DND-41 (cell line): ENCODE measurements around the gene ARHGAP1.

Experiments used
- EZH2 ChIP-seq: IDR thresholded peaks from 3 replicates; pipeline ENCODE4 v1.6.1; 2012; ENCODE audit warnings: borderline replicate concordance, low read depth, mild to moderate bottlenecking, moderate library complexity, low read length, inconsistent platforms; ENCODE audit not compliant: severe bottlenecking
- TF ChIP-seq, protein P1 (sequence below): IDR thresholded peaks from 2 replicates; pipeline ENCODE4 v1.5.1; 2012; ENCODE audit warnings: borderline replicate concordance, low read length, moderate library complexity, mild to moderate bottlenecking; ENCODE audit not compliant: poor library complexity, severe bottlenecking; ENCODE audit errors: extremely low read depth

GRCh38 chr11:46745995-46746394 is 45.6 kb upstream of the ARHGAP1 start:
- TF ChIP-seq, protein P1, sequence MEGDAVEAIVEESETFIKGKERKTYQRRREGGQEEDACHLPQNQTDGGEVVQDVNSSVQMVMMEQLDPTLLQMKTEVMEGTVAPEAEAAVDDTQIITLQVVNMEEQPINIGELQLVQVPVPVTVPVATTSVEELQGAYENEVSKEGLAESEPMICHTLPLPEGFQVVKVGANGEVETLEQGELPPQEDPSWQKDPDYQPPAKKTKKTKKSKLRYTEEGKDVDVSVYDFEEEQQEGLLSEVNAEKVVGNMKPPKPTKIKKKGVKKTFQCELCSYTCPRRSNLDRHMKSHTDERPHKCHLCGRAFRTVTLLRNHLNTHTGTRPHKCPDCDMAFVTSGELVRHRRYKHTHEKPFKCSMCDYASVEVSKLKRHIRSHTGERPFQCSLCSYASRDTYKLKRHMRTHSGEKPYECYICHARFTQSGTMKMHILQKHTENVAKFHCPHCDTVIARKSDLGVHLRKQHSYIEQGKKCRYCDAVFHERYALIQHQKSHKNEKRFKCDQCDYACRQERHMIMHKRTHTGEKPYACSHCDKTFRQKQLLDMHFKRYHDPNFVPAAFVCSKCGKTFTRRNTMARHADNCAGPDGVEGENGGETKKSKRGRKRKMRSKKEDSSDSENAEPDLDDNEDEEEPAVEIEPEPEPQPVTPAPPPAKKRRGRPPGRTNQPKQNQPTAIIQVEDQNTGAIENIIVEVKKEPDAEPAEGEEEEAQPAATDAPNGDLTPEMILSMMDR, result no peak
- TF ChIP-seq EZH2, result no peak
